GM20000 (cell line): ENCODE data around the gene WNT2.

ENCODE experiments used
- DNase-seq: peaks from one replicate; pipeline ENCODE4 v3.0.0; 2012; ENCODE audit warnings: low spot score
- TF ChIP-seq, protein P1 (sequence below): IDR thresholded peaks from 2 replicates; pipeline ENCODE4 v1.5.1; 2012; ENCODE audit warnings: mild to moderate bottlenecking, control low read depth; ENCODE audit errors: extremely low read depth, missing control alignments

WNT2 gene

GRCh38 chr7:117238472-117238871 is 84.4 kb downstream of the WNT2 start:
- DNase-seq = no peak
- TF ChIP-seq, protein P1, sequence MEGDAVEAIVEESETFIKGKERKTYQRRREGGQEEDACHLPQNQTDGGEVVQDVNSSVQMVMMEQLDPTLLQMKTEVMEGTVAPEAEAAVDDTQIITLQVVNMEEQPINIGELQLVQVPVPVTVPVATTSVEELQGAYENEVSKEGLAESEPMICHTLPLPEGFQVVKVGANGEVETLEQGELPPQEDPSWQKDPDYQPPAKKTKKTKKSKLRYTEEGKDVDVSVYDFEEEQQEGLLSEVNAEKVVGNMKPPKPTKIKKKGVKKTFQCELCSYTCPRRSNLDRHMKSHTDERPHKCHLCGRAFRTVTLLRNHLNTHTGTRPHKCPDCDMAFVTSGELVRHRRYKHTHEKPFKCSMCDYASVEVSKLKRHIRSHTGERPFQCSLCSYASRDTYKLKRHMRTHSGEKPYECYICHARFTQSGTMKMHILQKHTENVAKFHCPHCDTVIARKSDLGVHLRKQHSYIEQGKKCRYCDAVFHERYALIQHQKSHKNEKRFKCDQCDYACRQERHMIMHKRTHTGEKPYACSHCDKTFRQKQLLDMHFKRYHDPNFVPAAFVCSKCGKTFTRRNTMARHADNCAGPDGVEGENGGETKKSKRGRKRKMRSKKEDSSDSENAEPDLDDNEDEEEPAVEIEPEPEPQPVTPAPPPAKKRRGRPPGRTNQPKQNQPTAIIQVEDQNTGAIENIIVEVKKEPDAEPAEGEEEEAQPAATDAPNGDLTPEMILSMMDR = no peak

GRCh38 chr7:117237646-117238045 is 85.2 kb downstream of the WNT2 start:
- TF ChIP-seq, protein P1 = no peak
- DNase-seq = no peak

DNA sequence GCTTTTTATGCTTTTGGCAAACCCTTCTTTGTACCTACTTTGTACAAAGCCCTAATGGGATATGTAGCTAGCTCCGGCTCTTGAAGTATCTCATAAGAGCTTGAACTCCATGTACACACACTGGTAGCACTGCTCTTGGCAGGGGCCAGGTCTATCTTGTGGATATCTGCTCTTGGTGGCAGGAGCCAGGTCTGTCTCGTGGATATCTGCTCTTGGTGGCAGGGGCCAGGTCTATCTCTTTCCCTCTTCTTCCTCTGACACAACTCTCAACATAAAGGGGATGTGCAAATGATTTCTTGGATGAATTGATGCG is 91.9 kb downstream of the WNT2 start:
- no peak for DNase-seq
- TF ChIP-seq, protein P1 = no peak

DNA sequence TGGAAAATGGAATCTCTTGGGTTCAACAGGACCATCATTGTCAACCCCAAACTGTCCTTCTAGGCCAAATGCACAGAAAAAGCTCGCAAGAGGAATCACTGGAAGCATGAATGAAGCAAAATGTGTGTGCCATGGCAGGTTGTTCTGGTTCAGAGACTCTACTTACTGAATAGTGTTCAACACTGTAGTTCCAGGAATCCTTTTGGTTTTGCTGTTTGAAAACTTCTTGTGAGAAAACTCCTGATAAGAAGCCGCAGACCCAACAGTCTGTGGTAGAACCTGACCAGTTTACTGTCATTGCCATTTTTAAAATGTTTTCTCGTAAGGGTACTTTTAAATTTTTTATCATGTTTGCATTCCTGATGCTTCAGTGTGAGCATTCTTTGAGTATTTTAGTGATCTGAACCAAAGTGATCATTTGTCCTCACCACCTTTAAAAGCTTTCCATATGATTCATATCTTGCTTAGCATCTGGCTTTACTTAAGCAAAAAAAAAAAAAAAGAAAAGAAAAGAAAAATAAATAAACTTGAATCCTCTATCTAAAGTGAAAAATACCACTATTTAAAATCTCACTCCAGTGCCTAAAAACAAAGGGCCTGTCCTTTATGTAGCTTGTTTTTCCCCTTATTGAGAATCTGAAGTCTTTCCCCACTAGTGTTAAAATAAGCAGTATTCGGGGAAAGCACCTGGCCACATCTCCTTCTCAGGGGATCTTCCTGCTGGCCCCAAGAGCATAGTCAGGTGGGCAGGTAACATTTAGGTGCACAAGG is 92.4 kb downstream of the WNT2 start:
- TF ChIP-seq, protein P1 = no peak
- peak; percentile 26 for DNase-seq

DNA sequence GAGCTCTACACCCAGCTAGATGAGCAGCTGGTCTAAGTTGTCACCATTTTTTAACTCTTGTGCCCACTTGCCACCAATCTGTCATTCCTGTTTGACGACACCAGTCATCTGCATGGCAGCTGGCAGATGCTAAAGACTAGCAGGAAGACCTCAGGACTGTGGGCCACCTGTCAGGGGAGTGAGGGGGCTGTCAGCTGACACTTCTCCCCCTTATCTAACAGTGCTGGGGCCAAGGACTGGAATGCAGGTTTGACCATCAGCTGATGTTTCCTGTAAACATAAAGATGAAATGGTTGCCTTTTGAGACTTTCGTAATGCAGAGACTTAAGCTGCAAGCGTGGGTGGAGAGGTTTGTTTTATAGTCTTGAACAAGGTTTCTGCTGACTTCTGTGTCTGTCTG is 93.5 kb downstream of the WNT2 start:
- TF ChIP-seq, protein P1 = no peak

DNA sequence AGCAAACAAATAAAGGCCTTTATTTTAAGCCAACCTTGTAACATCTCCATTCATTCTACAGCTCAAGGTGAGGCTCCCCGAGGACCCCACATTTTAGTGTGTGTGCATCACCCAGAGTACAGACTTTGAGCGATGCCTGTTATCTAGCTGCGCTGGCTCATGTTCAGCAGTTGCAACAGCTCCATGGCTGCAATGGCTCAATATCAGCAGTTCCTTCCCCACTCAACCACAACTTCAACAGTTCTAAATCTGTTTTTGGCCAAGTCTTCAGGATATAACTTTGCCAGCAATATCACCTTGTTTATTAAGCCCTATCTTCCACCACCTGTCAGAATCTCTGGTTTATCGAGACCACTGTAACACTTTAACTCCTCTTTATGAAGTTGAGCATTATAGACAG is 95.8 kb downstream of the WNT2 start:
- no peak for DNase-seq

More for the DNA sequence above, 93.5 kb downstream of the WNT2 start:
- DNase-seq = no peak

DNA sequence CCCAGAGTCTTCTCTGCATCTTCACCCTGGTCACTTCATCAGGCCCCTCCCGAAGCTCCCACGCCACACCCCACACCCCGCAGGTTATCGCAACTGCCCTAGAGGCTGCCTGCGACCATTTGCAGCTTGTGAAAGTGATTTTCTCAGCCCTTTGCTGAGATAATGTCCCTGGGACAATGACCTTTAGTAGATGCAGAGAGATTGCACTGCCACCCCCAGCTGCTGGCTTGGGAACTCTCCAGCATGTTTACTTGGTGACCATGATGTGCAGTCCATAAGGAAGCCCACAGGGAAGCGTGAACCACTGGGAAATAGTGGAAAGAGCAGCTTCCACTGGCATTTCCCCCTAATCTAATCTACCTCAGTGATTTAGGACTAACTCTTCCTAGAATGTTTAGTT is 97.3 kb downstream of the WNT2 start:
- TF ChIP-seq, protein P1 = no peak
- DNase-seq = no peak

More for the DNA sequence above, 95.8 kb downstream of the WNT2 start:
- TF ChIP-seq, protein P1 = no peak
